A549 treated with CORT108297 at 1 μM for 4 hours (cell line): ENCODE results near the gene TMA7B. TPM values are rescaled to one million over a fixed set of nuclear protein-coding genes. Genes with fewer than 3 reads are reported as not detected.

Source experiments
- total RNA-seq: library from RNA; stranded (reverse); fragments of 200-300 nt; extraction: Qiagen RNA extraction; gene quantifications from 5 replicates; pipeline ENCODE4 v1.2.3, GENCODE V29; 2022

The TMA7B gene
- not detected in 5 replicates for total RNA-seq

DNA sequence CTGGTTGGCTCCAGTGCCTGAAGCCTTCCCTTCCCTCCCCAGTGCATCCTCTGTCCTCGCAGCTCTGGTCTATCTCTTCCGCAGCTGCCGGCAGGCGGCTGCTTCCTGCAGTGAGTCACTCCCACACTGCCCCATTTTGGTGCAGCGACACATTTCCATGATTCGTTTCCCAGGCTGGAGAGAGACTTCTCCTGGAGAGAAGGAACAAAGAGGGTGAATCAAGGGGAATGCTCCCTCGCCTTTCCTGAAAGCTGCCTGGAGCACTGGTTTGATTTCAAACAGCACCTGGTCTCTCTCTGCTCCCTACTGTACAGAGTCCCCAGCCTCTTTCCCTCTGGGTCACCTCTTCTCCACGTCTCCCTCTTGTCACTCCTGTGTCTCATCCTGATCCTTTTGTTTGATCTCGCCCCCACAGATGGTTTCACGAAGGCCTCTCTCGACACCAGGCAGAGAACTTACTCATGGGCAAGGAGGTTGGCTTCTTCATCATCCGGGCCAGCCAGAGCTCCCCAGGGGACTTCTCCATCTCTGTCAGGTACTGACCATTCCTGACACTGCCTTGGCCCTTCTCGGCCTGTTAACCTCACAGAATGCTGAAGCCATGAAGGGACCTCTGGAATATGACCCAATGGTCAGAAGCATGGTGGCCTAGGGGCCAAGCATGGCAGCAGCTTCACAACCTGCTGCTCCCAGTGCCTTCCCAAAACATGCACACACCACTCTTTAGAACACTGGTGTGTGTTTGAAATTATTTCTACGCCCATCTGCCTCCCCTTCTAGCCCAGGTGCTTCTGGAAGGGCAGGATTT is at the start of gene TMA7B:
TMA7B (plus strand) TSS at position 758 of the 808 bp plus-strand sequence. CDS start 3,978 bp downstream, outside the sequence.

DNA sequence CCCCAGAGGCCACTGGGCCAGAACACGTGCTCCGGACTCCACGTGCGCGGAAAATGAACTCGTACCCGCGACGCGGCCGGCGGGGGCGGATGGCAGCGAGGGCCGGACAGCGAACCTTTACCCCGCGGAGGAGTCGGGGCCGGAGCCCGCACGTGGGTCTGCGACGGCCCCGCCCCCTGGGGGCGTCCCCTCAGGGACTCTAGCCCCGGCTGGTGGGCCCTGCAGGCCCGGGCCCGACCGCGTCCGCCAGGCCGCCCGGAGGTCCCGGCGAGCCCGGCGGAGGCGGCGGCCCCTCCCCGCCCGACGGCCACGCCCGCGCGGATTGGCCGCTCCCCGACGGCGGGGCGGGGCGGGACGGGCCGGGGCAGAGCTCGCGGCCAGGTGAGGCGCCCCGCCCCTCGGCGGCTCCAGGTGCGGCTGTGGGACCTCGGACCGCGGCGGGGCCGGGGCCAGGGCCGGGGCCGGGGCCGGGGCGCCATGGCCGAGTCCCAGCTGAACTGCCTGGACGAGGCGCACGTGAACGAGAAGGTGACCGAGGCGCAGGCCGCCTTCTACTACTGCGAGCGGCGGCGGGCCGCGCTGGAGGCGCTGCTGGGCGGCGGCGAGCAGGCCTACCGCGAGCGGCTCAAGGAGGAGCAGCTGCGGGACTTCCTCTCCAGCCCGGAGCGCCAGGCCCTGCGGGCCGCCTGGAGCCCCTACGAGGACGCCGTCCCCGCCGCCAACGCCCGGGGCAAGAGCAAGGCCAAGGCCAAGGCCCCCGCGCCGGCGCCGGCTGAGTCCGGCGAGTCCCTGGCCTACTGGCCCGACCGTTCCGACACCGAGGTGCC is 34.6 kb downstream of the TMA7B start, which contains the start of gene FAM83F:
FAM83F (plus strand) TSS at position 389 of the 827 bp plus-strand sequence; CDS start at position 478, 89 bp downstream.

Other genes with a start within 250 kb of the TMA7B start
- gene ENTHD1, start 66.6 kb upstream of the TMA7B start, total RNA-seq = not detected in 5 replicates
- gene GRAP2, start 59.3 kb upstream of the TMA7B start, total RNA-seq = not detected in 5 replicates
- under 0.01 TPM in 1 of 5 replicates, not detected in the others for gene FAM83F, start 34.6 kb downstream of the TMA7B start, total RNA-seq
- gene TNRC6B, start 217.5 kb downstream of the TMA7B start, total RNA-seq = 3.9 to 5.9 TPM (median 5.1 TPM) in 5 replicates